Measurements from ENCODE around the gene GZMB.
"Not testable (repeated sequence)": the region's sequence is repeated elsewhere in the genome, so short reads cannot be mapped to it uniquely, and the experiment has no call there.

GZMB gene

DNA sequence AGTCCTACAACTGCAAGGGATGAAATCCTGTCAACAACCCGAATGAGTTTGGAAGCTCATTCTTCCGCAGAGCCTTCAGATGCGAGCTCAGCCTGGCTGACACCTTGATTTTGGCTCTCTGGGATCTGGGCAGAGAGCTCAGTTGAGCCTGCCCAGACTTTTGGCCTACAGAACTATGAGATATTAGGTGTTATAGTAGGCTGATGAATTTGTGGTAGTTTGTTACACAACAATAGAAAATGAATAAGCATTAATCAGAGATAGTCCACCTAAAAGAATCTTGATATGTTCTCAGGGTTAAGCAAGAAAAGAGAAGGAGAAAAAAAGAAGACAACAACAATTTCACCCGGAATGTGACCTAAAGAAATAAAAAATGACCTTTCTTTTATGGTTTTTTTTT is 30.4 kb upstream of the GZMB start:
- no peak for DNase-seq (ENCODE audit: extremely low read depth, low read depth)
- TF ChIP-seq, protein P1, sequence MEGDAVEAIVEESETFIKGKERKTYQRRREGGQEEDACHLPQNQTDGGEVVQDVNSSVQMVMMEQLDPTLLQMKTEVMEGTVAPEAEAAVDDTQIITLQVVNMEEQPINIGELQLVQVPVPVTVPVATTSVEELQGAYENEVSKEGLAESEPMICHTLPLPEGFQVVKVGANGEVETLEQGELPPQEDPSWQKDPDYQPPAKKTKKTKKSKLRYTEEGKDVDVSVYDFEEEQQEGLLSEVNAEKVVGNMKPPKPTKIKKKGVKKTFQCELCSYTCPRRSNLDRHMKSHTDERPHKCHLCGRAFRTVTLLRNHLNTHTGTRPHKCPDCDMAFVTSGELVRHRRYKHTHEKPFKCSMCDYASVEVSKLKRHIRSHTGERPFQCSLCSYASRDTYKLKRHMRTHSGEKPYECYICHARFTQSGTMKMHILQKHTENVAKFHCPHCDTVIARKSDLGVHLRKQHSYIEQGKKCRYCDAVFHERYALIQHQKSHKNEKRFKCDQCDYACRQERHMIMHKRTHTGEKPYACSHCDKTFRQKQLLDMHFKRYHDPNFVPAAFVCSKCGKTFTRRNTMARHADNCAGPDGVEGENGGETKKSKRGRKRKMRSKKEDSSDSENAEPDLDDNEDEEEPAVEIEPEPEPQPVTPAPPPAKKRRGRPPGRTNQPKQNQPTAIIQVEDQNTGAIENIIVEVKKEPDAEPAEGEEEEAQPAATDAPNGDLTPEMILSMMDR (IDR thresholded peaks at IDR 0.05; ENCODE audit: low read depth, low read length, missing control alignments): no peak
- no peak overlapping the region for H3K4me3 ChIP-seq (replicated peaks; ENCODE audit: low read depth, low read length)

- TF ChIP-seq, protein P1 (IDR thresholded peaks at IDR 0.05; ENCODE audit: low read depth, low read length, missing control alignments): no peak
- DNase-seq (ENCODE audit: extremely low read depth, low read depth): no peak
- H3K4me3 ChIP-seq (replicated peaks; ENCODE audit: low read depth, low read length): no peak overlapping the region
These were observed 28.8 kb upstream of the GZMB start for GRCh38 chr14:24662753-24663152.

DNA sequence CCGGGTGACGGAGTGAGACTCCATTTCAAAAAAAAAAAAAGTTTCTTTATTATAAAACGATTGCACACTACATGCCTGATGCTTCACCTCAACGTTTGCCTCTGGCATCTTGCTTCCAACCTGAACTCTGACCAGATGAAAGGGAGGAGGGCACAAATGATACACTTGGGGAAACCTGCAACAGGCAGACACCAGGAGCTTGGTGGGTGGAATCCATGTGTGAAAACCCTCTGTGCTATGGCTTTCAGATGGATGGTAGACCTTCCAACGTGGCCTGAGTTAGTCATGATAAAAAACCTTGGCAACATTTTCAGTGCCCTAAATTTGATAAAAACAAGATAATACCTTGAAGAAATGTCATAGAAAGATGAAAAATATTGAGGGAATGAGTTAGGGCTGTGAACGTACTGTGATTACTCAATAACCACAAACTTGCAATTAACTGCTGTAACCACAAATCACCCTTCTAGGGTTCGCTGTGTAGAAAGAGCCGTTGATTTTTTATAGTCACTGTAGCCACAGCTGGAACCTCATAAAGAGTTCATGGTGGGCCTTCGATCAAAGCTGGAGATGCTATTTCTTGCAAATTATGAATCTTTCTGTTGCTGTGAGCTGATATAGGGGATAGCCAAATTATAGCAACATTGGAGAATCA is 26.1 kb upstream of the GZMB start:
- no peak for DNase-seq (ENCODE audit: extremely low read depth, low read depth)
- no peak overlapping the region for H3K4me3 ChIP-seq (replicated peaks; ENCODE audit: low read depth, low read length)
- TF ChIP-seq, protein P1 (IDR thresholded peaks at IDR 0.05; ENCODE audit: low read depth, low read length, missing control alignments): no peak

- DNase-seq (ENCODE audit: extremely low read depth, low read depth); H3K4me3 ChIP-seq (replicated peaks; ENCODE audit: low read depth, low read length): not testable (repeated sequence)
These were observed 14.4 kb upstream of the GZMB start for GRCh38 chr14:24648361-24648760.

- DNase-seq (ENCODE audit: extremely low read depth, low read depth): no peak
- H3K4me3 ChIP-seq (replicated peaks; ENCODE audit: low read depth, low read length): no peak overlapping the region
- TF ChIP-seq, protein P1 (IDR thresholded peaks at IDR 0.05; ENCODE audit: low read depth, low read length, missing control alignments): no peak
These were observed 5.9 kb upstream of the GZMB start for GRCh38 chr14:24639905-24640304.

GRCh38 chr14:24639270-24639669 is 5.3 kb upstream of the GZMB start:
- no peak overlapping the region for H3K4me3 ChIP-seq (replicated peaks; ENCODE audit: low read depth, low read length)
- TF ChIP-seq, protein P1 (IDR thresholded peaks at IDR 0.05; ENCODE audit: low read depth, low read length, missing control alignments): no peak
- no peak for DNase-seq (ENCODE audit: extremely low read depth, low read depth)

DNA sequence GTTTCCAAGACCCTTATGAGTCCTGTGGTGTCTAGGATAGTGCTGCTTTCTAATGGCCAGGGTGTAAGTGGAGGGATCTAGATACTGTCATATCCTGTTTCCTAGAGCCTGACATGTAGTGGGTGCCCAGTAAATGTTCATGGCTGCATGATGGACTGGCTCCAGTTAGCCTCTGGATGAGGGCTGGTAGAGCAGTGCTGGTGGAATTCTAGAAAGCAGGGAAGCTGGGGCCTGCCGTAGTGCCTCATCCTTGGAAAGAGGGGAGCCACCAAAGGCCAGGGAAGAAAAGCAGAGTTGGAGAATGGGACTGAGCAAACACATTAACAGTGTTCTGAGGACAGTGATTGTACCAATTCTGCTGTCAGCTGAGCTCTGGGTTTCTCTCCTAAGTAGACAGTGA is 637 bp downstream of the GZMB start:
- no peak for DNase-seq (ENCODE audit: extremely low read depth, low read depth)
- H3K4me3 ChIP-seq (replicated peaks; ENCODE audit: low read depth, low read length): no peak overlapping the region
- TF ChIP-seq, protein P1 (IDR thresholded peaks at IDR 0.05; ENCODE audit: low read depth, low read length, missing control alignments): no peak
